HG03457 (cell line): ENCODE results near the gene PLXNA1.

Experiments used
- ATAC-seq: cut with Tn5 transposase; IDR thresholded peaks from one replicate; pipeline ENCODE4 v1.9.1; 2021; ENCODE audit warnings: moderate number of reproducible peaks; ENCODE audit not compliant: unreplicated experiment

Gene PLXNA1

GRCh38 chr3:126982471-126983175 is at the start of gene PLXNA1:
Gene PLXNA1, plus strand, starts transcription at chr3:126983115. Its CDS starts 5,479 bp downstream, at chr3:126988594.
- peak; percentile 54 for ATAC-seq

GRCh38 chr3:126934031-126934531 is 48.8 kb upstream of the PLXNA1 start:
- no peak for ATAC-seq

DNA sequence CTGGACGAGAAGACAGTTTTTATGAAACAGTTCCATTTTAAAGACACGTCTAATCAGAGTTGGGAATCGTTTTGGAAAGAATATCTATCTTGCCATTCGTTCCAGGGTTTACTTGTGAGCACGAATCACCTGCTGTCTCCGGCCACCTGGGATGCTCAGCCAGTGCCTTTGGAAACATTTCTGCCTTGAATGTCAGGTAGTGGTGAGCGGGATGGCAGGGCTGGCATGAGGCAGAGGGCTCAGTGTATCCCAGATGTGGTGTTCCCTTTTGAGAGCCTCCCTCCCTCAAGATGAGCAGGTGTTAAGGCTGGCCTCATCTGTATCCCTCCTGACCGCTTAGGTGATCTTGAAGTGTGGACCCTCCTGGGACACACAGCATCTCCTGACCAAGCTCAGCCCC is 47.9 kb upstream of the PLXNA1 start:
- no peak for ATAC-seq

- ATAC-seq, result no peak
Observed at GRCh38 chr3:126935756-126936509, 47.0 kb upstream of the PLXNA1 start.

DNA sequence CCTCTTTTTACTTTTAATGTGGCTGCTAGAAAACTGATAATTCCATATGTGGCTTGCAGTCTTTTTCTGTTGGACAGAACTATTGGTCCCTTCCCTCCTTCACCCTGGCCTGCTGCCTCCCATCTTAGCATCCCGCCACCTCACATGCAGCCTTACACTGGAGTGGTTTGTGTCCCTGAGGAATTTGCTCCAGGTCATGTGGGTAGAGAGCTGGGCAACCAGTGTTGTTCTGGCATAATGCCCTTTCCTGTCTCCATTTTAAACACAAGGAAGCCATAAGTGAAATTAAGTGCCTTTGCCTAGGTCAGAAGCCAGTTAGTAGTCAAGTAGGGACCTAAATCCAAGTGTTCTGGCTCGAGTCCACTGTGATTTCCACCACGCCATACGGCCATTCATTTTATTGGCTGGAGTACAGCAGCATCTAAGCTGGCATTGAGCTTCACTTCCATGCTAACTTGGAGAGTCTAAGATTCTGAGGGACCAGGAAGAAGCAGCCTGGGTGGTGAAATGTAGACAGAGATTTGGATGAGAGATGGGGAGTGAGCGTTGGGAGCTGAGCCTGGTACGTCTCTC is 46.0 kb upstream of the PLXNA1 start:
- ATAC-seq, result no peak

GRCh38 chr3:126937533-126937932 is 45.4 kb upstream of the PLXNA1 start:
- no peak for ATAC-seq

- no peak for ATAC-seq
Observed at GRCh38 chr3:126937973-126938372, 44.9 kb upstream of the PLXNA1 start.

DNA sequence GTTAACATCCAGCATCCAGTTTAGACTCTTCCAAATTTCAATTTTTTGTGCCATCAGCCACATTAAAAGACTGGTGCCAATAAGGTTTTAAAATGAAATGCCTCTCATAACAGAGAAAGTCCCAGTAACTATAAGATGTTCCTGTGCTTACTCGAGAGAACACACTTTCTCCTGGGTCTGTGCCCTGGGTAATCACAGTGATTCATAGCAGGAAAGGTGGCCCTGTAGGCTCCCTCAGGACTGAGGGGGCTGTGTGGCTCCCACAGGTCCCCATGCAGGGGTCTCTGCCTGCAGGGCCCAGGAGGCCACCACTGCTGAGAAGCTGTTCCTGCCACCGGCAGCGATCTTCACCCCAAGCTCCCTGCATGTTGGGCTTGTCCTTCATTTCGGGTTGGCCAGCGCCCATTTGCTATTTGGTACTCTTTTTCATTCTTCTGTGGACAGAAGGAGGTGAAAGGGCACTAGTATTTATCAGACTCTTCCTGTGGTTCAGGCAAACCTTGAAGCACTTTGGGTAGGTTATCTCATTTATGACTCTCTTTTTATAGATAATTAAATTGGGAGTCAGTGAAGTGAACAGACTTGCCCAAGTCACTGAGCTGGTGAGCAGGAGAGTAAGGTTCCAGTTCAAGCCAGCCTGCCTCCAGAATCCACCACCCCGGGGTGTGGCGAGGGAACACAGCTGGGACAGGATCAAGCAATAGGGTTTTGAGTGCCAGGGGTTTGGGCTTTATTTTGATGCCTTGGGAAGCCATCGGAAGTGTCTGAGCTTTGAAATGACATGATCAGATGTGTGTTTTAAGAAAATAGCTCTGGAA is 44.2 kb upstream of the PLXNA1 start:
- ATAC-seq, result no peak

- no peak for ATAC-seq
Observed at GRCh38 chr3:126939338-126939718, 43.6 kb upstream of the PLXNA1 start.

DNA sequence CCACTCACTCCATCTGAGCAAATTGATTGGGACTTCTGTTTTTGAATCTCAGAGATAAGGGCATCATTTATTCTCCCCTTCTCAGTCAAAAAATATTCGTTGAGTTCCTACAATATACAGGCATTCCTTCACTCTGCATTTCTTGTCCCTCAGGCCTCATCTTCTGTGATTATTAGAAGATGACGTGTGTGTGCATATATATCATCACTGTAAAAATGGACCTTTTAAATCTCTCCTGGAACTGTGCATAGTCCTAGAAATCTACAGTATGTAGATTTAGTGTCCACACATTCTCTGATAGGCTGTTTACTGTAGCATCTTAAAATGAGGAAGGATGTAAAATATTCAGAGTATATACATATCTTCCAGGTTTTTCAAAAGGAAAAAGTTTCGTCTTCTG is 43.2 kb upstream of the PLXNA1 start:
- ATAC-seq, result no peak

DNA sequence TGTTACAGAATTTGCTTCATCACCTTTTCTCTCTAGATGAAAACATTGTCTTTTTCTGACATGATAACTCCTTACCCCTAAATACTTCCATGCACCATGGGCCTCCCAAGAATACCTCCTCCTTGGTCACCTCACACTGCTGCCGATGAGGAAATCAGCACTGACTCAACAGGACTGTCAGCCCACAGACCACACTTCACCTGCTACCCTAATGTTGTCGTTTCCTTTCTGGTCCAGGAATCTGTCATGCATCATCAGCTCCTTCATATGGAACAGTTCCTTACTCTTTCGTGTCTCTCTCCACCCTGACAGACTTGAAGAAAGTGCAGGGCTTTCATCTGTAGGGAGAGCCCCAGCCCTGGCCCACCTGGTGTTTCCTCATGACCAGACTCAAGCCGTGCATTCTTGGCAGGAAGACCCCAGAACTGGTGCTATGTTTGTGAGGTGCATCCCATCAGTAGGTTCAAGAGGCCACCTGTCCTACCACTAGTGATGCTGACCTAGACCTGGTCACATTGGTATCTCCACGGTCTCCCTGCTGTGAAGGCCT is 41.1 kb upstream of the PLXNA1 start:
- ATAC-seq, result no peak

DNA sequence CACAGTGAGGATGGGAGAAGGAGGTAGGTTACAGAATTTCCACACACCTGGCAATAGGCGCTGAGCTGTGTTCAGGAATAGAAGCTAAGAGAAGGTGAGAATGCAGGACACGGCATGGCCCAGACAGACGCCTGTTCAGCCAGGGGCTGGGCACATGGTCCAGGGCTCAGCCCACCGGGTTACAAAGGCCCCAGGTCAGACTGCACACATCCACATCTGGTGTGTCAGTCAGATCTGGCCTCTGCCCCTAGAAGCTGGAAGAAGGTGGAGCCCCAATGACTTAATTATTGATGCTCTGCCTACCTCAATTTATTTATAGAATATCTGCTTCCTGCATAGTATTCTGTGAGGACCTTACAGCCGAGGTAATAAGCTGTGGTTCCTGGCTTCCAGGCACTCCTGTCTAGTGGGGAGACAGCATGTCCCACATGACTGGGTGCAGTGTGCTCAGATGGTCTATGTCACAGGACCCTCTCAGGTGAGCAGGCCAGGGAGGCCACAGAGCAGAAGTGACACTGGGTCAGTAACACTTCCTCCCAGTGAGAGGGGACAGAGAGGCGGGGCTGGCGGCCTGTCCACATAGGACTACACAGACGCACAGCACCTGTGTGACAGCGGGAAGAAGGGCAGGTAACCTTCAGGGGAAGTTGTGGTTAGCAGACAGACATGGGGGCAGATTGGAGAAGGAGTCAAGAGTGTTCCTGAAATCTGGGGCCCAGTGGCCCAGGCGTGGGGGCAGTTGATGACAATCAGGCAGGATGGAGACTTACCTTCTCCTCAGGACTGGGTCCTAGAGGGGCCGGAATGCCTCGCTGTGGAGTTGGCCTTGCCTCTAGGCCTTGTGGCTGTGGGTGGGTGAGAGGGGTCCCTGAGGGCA is 38.6 kb upstream of the PLXNA1 start:
- ATAC-seq, result no peak

DNA sequence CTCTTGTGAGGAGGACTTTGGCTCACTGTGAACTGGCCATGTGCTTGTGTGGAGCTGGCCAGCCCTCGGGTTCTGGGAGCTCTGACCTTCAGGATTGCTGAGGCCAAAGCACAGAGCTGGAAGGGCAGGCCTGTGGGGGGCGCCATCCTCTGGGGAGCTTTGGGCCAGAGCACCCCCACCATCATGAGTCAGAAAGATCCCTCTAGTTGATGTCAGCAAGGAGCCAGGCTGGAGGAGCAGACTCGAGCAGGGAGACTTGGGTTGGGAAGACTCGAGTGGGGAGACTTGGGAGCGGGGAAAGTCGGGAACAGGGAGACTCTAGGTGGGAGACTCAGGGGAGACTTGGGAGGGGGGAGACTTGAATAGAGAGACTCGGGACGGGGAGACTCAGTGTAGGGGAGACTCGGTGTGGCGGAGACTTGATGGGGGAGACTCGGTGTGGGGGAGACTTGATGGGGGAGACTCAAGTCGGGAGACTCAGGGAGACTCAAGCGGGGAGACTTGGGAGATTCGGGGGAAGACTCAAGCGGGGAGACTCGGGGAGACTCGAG is 37.7 kb upstream of the PLXNA1 start:
- no peak for ATAC-seq

DNA sequence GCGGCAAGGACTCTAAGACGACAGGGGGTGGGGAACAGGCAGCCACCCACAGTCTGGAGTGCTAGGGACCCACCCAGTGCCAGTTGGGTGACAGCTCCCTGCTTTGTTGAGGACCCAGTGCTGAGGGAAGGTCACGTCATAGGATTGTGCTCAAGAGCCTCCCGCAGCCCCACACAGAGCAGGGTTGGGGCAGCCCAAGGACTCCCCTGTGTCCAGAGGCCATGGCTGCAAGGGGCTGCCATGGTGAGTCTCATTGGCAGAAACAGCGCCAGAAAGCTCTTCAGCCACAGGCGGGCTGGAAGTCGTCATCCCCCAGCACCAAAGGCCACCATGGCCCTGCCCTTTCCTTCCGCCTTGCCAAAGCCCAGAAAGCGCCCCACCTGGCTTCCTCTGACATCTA is 37.0 kb upstream of the PLXNA1 start:
- ATAC-seq, result no peak

DNA sequence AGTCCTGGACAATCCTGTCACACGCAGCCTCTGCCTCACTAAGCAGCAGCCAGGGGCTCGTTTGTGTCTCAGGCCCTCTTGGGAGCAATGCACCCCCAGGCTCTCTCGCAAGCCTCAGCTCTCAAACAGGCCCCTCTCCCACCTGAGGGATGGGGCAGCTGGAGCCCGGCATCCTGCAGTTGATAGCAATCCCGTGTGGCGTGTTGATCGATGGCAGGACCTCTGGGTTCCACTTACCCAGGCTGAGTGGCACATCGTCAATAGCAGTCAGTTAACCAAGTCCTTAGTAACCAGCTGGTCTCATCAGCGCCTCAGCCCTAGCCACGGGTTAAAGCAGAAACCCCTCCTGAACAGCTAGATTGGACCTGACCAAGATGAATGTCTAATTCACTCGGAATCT is 36.5 kb upstream of the PLXNA1 start:
- no peak for ATAC-seq

GRCh38 chr3:126947429-126947828 is 35.5 kb upstream of the PLXNA1 start:
- no peak for ATAC-seq

DNA sequence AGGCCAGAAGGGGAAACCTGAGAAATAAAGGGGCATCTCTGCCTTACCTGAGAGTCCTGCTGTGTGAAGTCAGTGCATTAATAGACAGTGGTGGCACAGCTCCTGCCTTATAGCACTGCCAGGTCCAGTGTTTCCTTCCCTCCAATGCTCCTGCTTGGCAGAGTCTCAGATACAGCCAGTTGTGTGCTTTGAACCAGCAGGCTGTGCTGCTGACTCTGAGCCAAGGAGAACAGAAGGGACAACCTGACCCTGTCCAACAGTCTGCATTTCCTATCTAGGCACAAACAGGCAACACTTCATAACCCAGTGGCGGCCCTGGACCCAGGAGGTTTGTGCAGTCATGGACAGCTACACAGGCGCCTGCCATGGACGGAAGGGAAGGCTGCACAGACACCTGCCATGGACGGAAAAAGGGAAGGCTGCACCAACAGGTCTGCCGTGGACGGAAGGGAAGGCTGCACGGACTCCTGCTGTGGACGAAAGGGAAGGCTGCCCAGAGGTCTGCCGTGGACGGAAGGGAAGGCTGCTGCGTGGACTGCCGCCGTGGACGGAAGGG is 33.9 kb upstream of the PLXNA1 start:
- ATAC-seq, result no peak

GRCh38 chr3:126951561-126951960 is 31.4 kb upstream of the PLXNA1 start:
- no peak for ATAC-seq

DNA sequence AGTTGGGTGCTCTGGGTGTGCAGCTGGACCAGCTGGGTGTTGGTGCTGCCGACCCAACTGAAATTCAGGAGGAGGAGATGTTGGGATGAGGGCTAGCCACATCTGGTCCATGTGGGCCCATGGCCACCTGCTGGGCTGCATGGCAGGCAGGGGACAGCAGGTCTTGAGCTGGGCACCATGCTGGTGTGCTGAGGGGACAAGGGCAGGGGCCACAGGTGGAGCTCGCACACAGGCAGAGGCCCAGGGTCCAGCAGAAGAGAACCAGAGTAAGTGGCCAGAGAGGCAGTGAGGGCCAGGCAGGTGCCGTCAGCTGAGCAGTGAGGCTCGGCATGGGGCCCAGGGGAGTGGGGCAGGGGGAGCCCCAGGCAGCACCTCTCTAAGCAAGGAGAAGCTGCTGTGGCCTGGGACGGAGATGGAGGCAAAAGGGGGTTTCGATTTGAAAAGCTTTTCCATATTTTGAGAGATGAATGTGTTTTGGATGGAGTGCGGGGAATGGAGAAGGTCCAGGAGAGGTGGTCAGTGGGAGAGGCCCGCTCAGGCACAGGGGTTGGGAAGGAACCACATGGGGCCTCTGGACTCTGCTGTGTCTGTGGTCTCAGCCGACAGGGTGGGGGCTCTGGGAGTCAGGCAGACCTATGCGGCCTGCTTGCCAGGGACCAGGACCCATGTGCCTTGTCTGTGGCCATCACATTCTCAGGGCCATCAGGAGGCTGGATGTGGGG is 30.5 kb upstream of the PLXNA1 start:
- ATAC-seq, result no peak
